Fibroblast of lung (primary cell): ENCODE measurements around the gene ARHGEF6. TPM values are rescaled to one million over a fixed set of nuclear protein-coding genes. Genes with fewer than 3 reads are reported as not detected.
"Not testable (repeated sequence)": the region's sequence is repeated elsewhere in the genome, so short reads cannot be mapped to it uniquely, and the experiment has no call there.

Source experiments
- DNase-seq, 2 donors: peaks; one replicate each; pipeline versions ENCODE4 v3.0.0 to v3.0.0-alpha.2; 2010; ENCODE audit warnings: low read depth in 2 of 2
- H2AFZ ChIP-seq: 2 replicates; pipeline ENCODE4 v1.5.1; 2012; ENCODE audit warnings: low read length, control low read depth, inconsistent platforms
- H3K27ac ChIP-seq: 2 replicates; pipeline ENCODE4 v1.5.1; 2011; ENCODE audit warnings: low read length, control low read depth; ENCODE audit not compliant: insufficient read depth
- H3K27me3 ChIP-seq: 2 replicates; pipeline ENCODE4 v1.5.1; 2011; ENCODE audit warnings: mild to moderate bottlenecking, low read length; ENCODE audit not compliant: control insufficient read depth, insufficient read depth
- H3K36me3 ChIP-seq: 2 replicates; pipeline ENCODE4 v1.5.1; 2011; ENCODE audit warnings: low read length; ENCODE audit not compliant: control insufficient read depth, insufficient read depth
- H3K4me1 ChIP-seq: 2 replicates; pipeline ENCODE4 v1.5.1; 2011; ENCODE audit warnings: low read length; ENCODE audit not compliant: control insufficient read depth, insufficient read depth; ENCODE audit errors: extremely low read depth
- H3K4me2 ChIP-seq: 2 replicates; pipeline ENCODE4 v1.5.1; 2011; ENCODE audit warnings: low read length, control low read depth; ENCODE audit not compliant: insufficient read depth; ENCODE audit errors: extremely low read depth
- H3K4me3 ChIP-seq, 4 experiments: fragments of 200-600 bp in 1 of 4; sonication (generic) in 1 of 4; replicated peaks in 1 of 4; 2 replicates each; pipeline ENCODE4 v1.5.1; 2011 to 2016; ENCODE audit warnings: low read length in 4 of 4, low read depth in 3 of 4, mild to moderate bottlenecking in 3 of 4, control low read depth in 2 of 4, inconsistent platforms in 1 of 4, mixed read lengths in 1 of 4; ENCODE audit not compliant: insufficient read depth in 1 of 4; ENCODE audit errors: control extremely low read depth in 1 of 4
- H3K79me2 ChIP-seq: 2 replicates; pipeline ENCODE4 v1.5.1; 2012; ENCODE audit warnings: mild to moderate bottlenecking, low read length, inconsistent platforms; ENCODE audit not compliant: control insufficient read depth, insufficient read depth
- H3K9ac ChIP-seq: 2 replicates; pipeline ENCODE4 v1.5.1; 2011; ENCODE audit warnings: mild to moderate bottlenecking, low read length, control low read depth; ENCODE audit not compliant: insufficient read depth
- H3K9me3 ChIP-seq: 2 replicates; pipeline ENCODE4 v1.5.1; 2012; ENCODE audit warnings: low read depth, low read length; ENCODE audit not compliant: control insufficient read depth, insufficient read depth
- H4K20me1 ChIP-seq: 2 replicates; pipeline ENCODE4 v1.5.1; 2011; ENCODE audit warnings: low read length; ENCODE audit not compliant: control insufficient read depth, insufficient read depth; ENCODE audit errors: extremely low read depth
- CTCF ChIP-seq, 2 donors: IDR thresholded peaks in 1 of 2; conservative IDR thresholded peaks in 1 of 2; 1 replicate in 1 of 2; 2 replicates in 1 of 2; pipeline ENCODE4 v1.5.1; 2011 to 2012; ENCODE audit warnings: low read length in 2 of 2, control low read depth in 1 of 2, inconsistent platforms in 1 of 2, low read depth in 1 of 2, mild to moderate bottlenecking in 1 of 2
- EZH2 ChIP-seq: IDR thresholded peaks from 2 replicates; pipeline ENCODE4 v1.5.1; 2012; ENCODE audit warnings: low read length, control low read depth, mild to moderate bottlenecking; ENCODE audit errors: missing control alignments
- polyA plus RNA-seq, 2 donors: library from polyadenylated mRNA; depleted of rRNA in 1 of 2; stranded (reverse) in 1 of 2; unstranded in 1 of 2; fragments of >200 nt; gene quantifications; 2 replicates each; pipeline ENCODE4 v1.2.1, GENCODE V29; 2011 to 2012; ENCODE audit warnings: missing spikeins in 1 of 2
- total RNA-seq: library from RNA; depleted of rRNA; stranded (reverse); fragments of >200 nt; gene quantifications from 2 replicates; pipeline ENCODE4 v1.2.1, GENCODE V29; 2014

The ARHGEF6 gene
- total and polyA plus RNA-seq, 2 donors (not counting 1 experiment from before 2014, with no cell fraction given): 30.1 to 32.5 TPM

GRCh38 chrX:136806891-136807410, 26.2 kb upstream of the ARHGEF6 start:
- Histone ChIP-seq H2AFZ (no peak overlapping the region), H3K27me3 (no peaks in the 10 kb centered on the region), H4K20me1 (no peaks in the 10 kb centered on the region), H3K9me3 (no peaks in the 10 kb centered on the region), H3K4me3 (no peak overlapping the region), H3K9ac (no peak overlapping the region), H3K79me2 (no peaks in the 10 kb centered on the region), H3K36me3 (no peaks in the 10 kb centered on the region), H3K27ac (no peak overlapping the region), H3K4me1 (no peaks in the 10 kb centered on the region), H3K4me2 (no peak overlapping the region)
- TF ChIP-seq CTCF (conservative IDR thresholded peaks at IDR 0.05 in 1 of 2, IDR thresholded peaks at IDR 0.05 in 1 of 2; ENCODE audit: low read depth in 1 of 2, low read length in 2 of 2) (no peak), EZH2 (no peak)
- DNase-seq: no peak

- Histone ChIP-seq H3K4me2 (no peak overlapping the region), H3K27ac (no peak overlapping the region), H3K36me3 (no peaks in the 10 kb centered on the region), H3K79me2 (no peaks in the 10 kb centered on the region), H3K27me3 (no peaks in the 10 kb centered on the region), H4K20me1 (no peaks in the 10 kb centered on the region), H3K9me3 (no peaks in the 10 kb centered on the region), H3K4me3 (no peak overlapping the region), H2AFZ (no peak overlapping the region), H3K4me1 (no peaks in the 10 kb centered on the region), H3K9ac (no peak overlapping the region)
- DNase-seq: no peak
- TF ChIP-seq EZH2 (no peak), CTCF (conservative IDR thresholded peaks at IDR 0.05 in 1 of 2, IDR thresholded peaks at IDR 0.05 in 1 of 2; ENCODE audit: low read depth in 1 of 2, low read length in 2 of 2) (no peak)
Measured at GRCh38 chrX:136802515-136802914, 21.8 kb upstream of the ARHGEF6 start.

- no peak overlapping the region for H2AFZ ChIP-seq
- H3K4me2 ChIP-seq: no peak overlapping the region
- TF ChIP-seq EZH2 (no peak), CTCF (conservative IDR thresholded peaks at IDR 0.05 in 1 of 2, IDR thresholded peaks at IDR 0.05 in 1 of 2; ENCODE audit: low read depth in 1 of 2, low read length in 2 of 2) (no peak)
- no peak for DNase-seq
- H3K27me3 ChIP-seq: no peaks in the 10 kb centered on the region
- no peaks in the 10 kb centered on the region for H3K36me3 ChIP-seq
- no peak overlapping the region for H3K27ac ChIP-seq
- H3K9me3 ChIP-seq: no peaks in the 10 kb centered on the region
- H3K79me2 ChIP-seq: no peaks in the 10 kb centered on the region
- no peaks in the 10 kb centered on the region for H4K20me1 ChIP-seq
- no peak overlapping the region for H3K9ac ChIP-seq
- no peak overlapping the region for H3K4me3 ChIP-seq
- no peaks in the 10 kb centered on the region for H3K4me1 ChIP-seq
Measured at GRCh38 chrX:136797787-136798186, 17.1 kb upstream of the ARHGEF6 start.

- not testable (repeated sequence) for DNase-seq, H3K4me2 ChIP-seq, H2AFZ ChIP-seq, H3K36me3 ChIP-seq, H3K27me3 ChIP-seq, H3K4me3 ChIP-seq, H3K4me1 ChIP-seq, H3K27ac ChIP-seq, H3K79me2 ChIP-seq, H3K9me3 ChIP-seq, H3K9ac ChIP-seq, H4K20me1 ChIP-seq
Measured at GRCh38 chrX:136795132-136795531, 14.4 kb upstream of the ARHGEF6 start.

GRCh38 chrX:136794660-136795059, 13.9 kb upstream of the ARHGEF6 start:
- not testable (repeated sequence) for H2AFZ ChIP-seq, H3K4me1 ChIP-seq

More at GRCh38 chrX:136794660-136795059, 13.9 kb upstream of the ARHGEF6 start:
- H3K4me2 ChIP-seq, H3K36me3 ChIP-seq, H3K27ac ChIP-seq, H3K4me3 ChIP-seq, DNase-seq, H3K27me3 ChIP-seq, H3K9ac ChIP-seq, H4K20me1 ChIP-seq, H3K79me2 ChIP-seq, H3K9me3 ChIP-seq: not testable (repeated sequence)
